Esophagus muscularis mucosa (tissue), 4 donors: ENCODE results near the gene AIF1.

Experiments
- CTCF ChIP-seq, 3 experiments: fragments of 200-600 bp in 2 of 3; fragments of 450-650 bp in 1 of 3; sonication (generic) in 2 of 3; IDR thresholded peaks; one replicate each; pipeline ENCODE4 v1.5.1; 2017 to 2019; ENCODE audit warnings: antibody characterized with exemption in 3 of 3, mild to moderate bottlenecking in 2 of 3, moderate library complexity in 1 of 3
- EP300 ChIP-seq: sonication (generic); formaldehyde crosslinking; IDR thresholded peaks from one replicate; pipeline ENCODE4 v1.6.1; 2017; ENCODE audit warnings: antibody characterized with exemption
- POLR2A ChIP-seq: fragments of 450-650 bp; IDR thresholded peaks from one replicate; pipeline ENCODE4 v1.6.1; 2017; ENCODE audit warnings: antibody characterized with exemption, moderate library complexity, mild to moderate bottlenecking, low read depth
- POLR2AphosphoS5 ChIP-seq, 2 donors: sonication (generic); formaldehyde crosslinking; IDR thresholded peaks; one replicate each; pipeline ENCODE4 v1.6.1; 2017; ENCODE audit warnings: antibody characterized with exemption in 2 of 2

- TF ChIP-seq CTCF (IDR thresholded peaks at IDR 0.05) (no peak), POLR2A (no peak), EP300 (no peak), POLR2AphosphoS5 (IDR thresholded peaks at IDR 0.05) (peak in 1 of 2 donors; percentile 74)
These were observed 36.7 kb downstream of the AIF1 start for GRCh38 chr6:31651602-31652191.
